ENCODE measurements around the gene TENM4. TPM values are rescaled to one million over a fixed set of nuclear protein-coding genes. Genes with fewer than 3 reads are reported as not detected.

Gene TENM4
- total and polyA plus RNA-seq, 2 of the 8 experiments (the other 6 are each of a cell fraction or from before 2014, with no cell fraction given): 3.5 to 7.2 TPM

DNA sequence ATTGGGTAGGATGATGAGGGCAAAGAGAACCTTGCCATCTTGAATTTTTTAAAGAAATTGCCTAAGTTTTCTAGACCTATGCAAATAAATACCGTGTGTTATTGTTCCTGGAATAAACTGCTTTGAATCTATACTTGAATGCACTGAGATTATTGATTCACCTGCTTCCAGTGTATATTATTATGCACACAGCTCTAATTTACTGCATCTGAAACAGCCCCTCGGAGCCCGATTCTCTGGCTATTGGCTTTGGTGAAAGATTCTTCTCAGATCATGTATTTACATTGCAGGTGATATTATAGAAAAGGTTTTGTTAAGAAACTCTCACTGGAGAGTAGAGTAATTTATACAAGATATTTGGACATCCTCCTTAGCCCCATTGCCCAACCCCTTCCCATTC is 254.2 kb downstream of the TENM4 start (continued):
- TF ChIP-seq, protein P1, sequence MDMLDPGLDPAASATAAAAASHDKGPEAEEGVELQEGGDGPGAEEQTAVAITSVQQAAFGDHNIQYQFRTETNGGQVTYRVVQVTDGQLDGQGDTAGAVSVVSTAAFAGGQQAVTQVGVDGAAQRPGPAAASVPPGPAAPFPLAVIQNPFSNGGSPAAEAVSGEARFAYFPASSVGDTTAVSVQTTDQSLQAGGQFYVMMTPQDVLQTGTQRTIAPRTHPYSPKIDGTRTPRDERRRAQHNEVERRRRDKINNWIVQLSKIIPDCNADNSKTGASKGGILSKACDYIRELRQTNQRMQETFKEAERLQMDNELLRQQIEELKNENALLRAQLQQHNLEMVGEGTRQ (IDR thresholded peaks at IDR 0.05; ENCODE audit: low read length): no peak
- TF ChIP-seq RNF2 (IDR thresholded peaks at IDR 0.05; ENCODE audit: borderline replicate concordance, low read depth, low read length, missing control alignments, poor library complexity, severe bottlenecking): no peak
- no peak for TF ChIP-seq RXRA (IDR thresholded peaks at IDR 0.05; ENCODE audit: insufficient read depth, low read depth, low read length)
- no peak for TF ChIP-seq GTF2F1 (IDR thresholded peaks at IDR 0.05; ENCODE audit: borderline replicate concordance, low read depth, low read length)
- TF ChIP-seq POU5F1 (IDR thresholded peaks at IDR 0.05; ENCODE audit: low read depth, low read length): no peak
- no peak for TF ChIP-seq ZNF274 (IDR thresholded peaks at IDR 0.05; ENCODE audit: borderline replicate concordance, extremely low read depth, low read length)
- TF ChIP-seq HDAC6 (IDR thresholded peaks at IDR 0.05; ENCODE audit: low read depth, low read length): no peak
